ENCODE results near the gene SESTD1. TPM values are rescaled to one million over a fixed set of nuclear protein-coding genes. Genes with fewer than 3 reads are reported as not detected.
A peak's percentile ranks its signal among the peaks of the same experiment; 100 is the strongest.

The SESTD1 gene
- total and polyA plus RNA-seq, 2 of the 8 experiments (the other 6 are each of a cell fraction or from before 2014, with no cell fraction given), result 5.2 to 49.6 TPM

DNA sequence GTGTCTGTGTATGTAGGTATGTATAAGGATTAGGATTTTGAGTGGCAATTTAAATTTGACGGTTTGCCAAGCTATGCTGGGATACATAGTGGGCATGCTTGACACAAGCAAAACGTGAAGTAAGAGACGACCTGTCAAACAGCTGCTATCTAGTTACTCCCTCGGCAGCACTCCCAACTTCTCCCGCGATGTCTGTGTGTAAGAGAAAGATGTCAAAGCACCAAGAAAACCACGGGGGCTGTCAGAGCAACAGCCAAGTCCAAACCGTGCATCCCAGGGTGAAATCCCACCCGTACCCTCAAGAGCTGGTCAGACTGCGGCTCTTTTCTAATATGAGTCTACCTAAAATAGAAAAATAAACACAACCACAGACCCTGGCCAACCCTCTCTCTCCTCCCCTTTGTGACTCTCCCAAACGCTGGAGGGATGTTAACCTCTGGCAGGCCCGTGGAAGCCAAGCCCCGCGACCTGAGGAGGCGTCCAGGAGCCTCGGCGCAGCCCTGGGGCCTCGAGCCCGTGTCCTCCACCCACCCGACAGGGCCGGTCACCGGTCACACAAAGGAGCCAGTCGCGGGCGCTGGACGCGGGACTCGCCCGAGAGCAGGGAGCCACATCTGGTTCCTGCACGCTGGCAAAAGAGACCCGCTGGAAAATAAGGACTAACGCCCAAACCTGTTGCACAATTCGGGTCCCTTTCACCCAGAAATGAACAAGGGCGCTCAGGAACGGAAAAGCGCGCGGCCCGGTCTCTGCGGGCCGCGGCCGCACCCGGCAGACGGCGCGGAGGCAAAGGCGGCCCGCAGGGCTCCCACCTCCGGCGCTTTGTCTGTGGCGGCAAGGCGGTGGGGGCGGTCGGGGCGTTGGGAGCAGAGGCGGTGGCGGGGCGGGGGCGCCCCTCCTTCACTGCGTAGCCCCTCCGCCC is 925 bp downstream of the SESTD1 start (continued):
- TF ChIP-seq, protein P1, sequence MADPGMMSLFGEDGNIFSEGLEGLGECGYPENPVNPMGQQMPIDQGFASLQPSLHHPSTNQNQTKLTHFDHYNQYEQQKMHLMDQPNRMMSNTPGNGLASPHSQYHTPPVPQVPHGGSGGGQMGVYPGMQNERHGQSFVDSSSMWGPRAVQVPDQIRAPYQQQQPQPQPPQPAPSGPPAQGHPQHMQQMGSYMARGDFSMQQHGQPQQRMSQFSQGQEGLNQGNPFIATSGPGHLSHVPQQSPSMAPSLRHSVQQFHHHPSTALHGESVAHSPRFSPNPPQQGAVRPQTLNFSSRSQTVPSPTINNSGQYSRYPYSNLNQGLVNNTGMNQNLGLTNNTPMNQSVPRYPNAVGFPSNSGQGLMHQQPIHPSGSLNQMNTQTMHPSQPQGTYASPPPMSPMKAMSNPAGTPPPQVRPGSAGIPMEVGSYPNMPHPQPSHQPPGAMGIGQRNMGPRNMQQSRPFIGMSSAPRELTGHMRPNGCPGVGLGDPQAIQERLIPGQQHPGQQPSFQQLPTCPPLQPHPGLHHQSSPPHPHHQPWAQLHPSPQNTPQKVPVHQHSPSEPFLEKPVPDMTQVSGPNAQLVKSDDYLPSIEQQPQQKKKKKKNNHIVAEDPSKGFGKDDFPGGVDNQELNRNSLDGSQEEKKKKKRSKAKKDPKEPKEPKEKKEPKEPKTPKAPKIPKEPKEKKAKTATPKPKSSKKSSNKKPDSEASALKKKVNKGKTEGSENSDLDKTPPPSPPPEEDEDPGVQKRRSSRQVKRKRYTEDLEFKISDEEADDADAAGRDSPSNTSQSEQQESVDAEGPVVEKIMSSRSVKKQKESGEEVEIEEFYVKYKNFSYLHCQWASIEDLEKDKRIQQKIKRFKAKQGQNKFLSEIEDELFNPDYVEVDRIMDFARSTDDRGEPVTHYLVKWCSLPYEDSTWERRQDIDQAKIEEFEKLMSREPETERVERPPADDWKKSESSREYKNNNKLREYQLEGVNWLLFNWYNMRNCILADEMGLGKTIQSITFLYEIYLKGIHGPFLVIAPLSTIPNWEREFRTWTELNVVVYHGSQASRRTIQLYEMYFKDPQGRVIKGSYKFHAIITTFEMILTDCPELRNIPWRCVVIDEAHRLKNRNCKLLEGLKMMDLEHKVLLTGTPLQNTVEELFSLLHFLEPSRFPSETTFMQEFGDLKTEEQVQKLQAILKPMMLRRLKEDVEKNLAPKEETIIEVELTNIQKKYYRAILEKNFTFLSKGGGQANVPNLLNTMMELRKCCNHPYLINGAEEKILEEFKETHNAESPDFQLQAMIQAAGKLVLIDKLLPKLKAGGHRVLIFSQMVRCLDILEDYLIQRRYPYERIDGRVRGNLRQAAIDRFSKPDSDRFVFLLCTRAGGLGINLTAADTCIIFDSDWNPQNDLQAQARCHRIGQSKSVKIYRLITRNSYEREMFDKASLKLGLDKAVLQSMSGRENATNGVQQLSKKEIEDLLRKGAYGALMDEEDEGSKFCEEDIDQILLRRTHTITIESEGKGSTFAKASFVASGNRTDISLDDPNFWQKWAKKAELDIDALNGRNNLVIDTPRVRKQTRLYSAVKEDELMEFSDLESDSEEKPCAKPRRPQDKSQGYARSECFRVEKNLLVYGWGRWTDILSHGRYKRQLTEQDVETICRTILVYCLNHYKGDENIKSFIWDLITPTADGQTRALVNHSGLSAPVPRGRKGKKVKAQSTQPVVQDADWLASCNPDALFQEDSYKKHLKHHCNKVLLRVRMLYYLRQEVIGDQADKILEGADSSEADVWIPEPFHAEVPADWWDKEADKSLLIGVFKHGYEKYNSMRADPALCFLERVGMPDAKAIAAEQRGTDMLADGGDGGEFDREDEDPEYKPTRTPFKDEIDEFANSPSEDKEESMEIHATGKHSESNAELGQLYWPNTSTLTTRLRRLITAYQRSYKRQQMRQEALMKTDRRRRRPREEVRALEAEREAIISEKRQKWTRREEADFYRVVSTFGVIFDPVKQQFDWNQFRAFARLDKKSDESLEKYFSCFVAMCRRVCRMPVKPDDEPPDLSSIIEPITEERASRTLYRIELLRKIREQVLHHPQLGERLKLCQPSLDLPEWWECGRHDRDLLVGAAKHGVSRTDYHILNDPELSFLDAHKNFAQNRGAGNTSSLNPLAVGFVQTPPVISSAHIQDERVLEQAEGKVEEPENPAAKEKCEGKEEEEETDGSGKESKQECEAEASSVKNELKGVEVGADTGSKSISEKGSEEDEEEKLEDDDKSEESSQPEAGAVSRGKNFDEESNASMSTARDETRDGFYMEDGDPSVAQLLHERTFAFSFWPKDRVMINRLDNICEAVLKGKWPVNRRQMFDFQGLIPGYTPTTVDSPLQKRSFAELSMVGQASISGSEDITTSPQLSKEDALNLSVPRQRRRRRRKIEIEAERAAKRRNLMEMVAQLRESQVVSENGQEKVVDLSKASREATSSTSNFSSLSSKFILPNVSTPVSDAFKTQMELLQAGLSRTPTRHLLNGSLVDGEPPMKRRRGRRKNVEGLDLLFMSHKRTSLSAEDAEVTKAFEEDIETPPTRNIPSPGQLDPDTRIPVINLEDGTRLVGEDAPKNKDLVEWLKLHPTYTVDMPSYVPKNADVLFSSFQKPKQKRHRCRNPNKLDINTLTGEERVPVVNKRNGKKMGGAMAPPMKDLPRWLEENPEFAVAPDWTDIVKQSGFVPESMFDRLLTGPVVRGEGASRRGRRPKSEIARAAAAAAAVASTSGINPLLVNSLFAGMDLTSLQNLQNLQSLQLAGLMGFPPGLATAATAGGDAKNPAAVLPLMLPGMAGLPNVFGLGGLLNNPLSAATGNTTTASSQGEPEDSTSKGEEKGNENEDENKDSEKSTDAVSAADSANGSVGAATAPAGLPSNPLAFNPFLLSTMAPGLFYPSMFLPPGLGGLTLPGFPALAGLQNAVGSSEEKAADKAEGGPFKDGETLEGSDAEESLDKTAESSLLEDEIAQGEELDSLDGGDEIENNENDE (IDR thresholded peaks at IDR 0.05; ENCODE audit: insufficient replicate concordance, low read length), result no peak
- no peak for TF ChIP-seq CBX5 (IDR thresholded peaks at IDR 0.05; ENCODE audit: low read depth, low read length)
- no peak for TF ChIP-seq SUZ12 (IDR thresholded peaks at IDR 0.05; ENCODE audit: low read length)
- TF ChIP-seq CEBPB (IDR thresholded peaks at IDR 0.05; ENCODE audit: low read depth, low read length), result peak; percentile 63; the same call in 1 of the 2 replicates
- no peak for TF ChIP-seq TEAD4 (IDR thresholded peaks at IDR 0.05; ENCODE audit: low read depth, low read length)
- TF ChIP-seq CHD1 (IDR thresholded peaks at IDR 0.05; ENCODE audit: low read depth, low read length), result no peak
- TF ChIP-seq SP4 (IDR thresholded peaks at IDR 0.05; ENCODE audit: low read length), result no peak
- TF ChIP-seq, protein P2, sequence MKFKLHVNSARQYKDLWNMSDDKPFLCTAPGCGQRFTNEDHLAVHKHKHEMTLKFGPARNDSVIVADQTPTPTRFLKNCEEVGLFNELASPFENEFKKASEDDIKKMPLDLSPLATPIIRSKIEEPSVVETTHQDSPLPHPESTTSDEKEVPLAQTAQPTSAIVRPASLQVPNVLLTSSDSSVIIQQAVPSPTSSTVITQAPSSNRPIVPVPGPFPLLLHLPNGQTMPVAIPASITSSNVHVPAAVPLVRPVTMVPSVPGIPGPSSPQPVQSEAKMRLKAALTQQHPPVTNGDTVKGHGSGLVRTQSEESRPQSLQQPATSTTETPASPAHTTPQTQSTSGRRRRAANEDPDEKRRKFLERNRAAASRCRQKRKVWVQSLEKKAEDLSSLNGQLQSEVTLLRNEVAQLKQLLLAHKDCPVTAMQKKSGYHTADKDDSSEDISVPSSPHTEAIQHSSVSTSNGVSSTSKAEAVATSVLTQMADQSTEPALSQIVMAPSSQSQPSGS (IDR thresholded peaks at IDR 0.05; ENCODE audit: low read length), result no peak
